Measurements from ENCODE around the gene MYL2.

GRCh38 chr12:110872100-110872499 lies 48.3 kb downstream of the MYL2 start:
- no peak for TF ChIP-seq EZH2phosphoT487 (IDR thresholded peaks at IDR 0.05; ENCODE audit: insufficient read depth, low read depth)
- TF ChIP-seq EZH2 (IDR thresholded peaks at IDR 0.05; ENCODE audit: insufficient read depth, poor library complexity, severe bottlenecking), result no peak
